Peyer's patch (tissue), 4 donors: Measurements from ENCODE around the gene CD300C.

Experiments used
- CTCF ChIP-seq, 6 experiments: fragments of 450-650 bp in 4 of 6; fragments of 200-600 bp in 2 of 6; sonication (generic) in 1 of 6; IDR thresholded peaks; one replicate each; pipeline ENCODE4 v1.5.1; 2017 to 2019; ENCODE audit warnings: antibody characterized with exemption in 6 of 6, mild to moderate bottlenecking in 3 of 6, moderate library complexity in 1 of 6
- POLR2A ChIP-seq, 2 donors: fragments of 450-650 bp; IDR thresholded peaks; one replicate each; pipeline ENCODE4 v1.5.1; 2017; ENCODE audit warnings: antibody characterized with exemption in 2 of 2, mild to moderate bottlenecking in 2 of 2, moderate library complexity in 2 of 2

- TF ChIP-seq POLR2A (IDR thresholded peaks at IDR 0.05) (no peak), CTCF (IDR thresholded peaks at IDR 0.05) (no peak)
Measured at GRCh38 chr17:74579900-74580299, 34.0 kb upstream of the CD300C start.
